A172 (cell line): ENCODE measurements around the gene ZNF26. TPM values are rescaled to one million over a fixed set of nuclear protein-coding genes. Genes with fewer than 3 reads are reported as not detected.

Experiments
- DNase-seq: peaks from one replicate; pipeline ENCODE4 v3.0.0-alpha.2; 2015; ENCODE audit warnings: low spot score
- total RNA-seq: library from RNA; depleted of rRNA; stranded (reverse); fragments of >200 nt; shearing (Covaris generic); gene quantifications from 2 replicates; pipeline ENCODE4 v1.2.3, GENCODE V29; 2014; rRNA removed

ZNF26 gene
- total RNA-seq, 1 experiment from 2014 or later, result 6.4 TPM

GRCh38 chr12:133061954-133062353, 75.8 kb downstream of the ZNF26 start:
- no peak for DNase-seq

GRCh38 chr12:133063556-133063955, 77.4 kb downstream of the ZNF26 start:
- no peak for DNase-seq

GRCh38 chr12:133073836-133074235, 87.7 kb downstream of the ZNF26 start:
- no peak for DNase-seq

Other genes with a start within 250 kb of the ZNF26 start
- 98.6 and 101 TPM in 2 replicates for gene ANKLE2, start 224.5 kb upstream of the ZNF26 start, total RNA-seq
- gene GOLGA3, start 157.5 kb upstream of the ZNF26 start, total RNA-seq, result 42.6 and 48.9 TPM in 2 replicates
- gene CHFR, start 98.8 kb upstream of the ZNF26 start, total RNA-seq, result 11.3 and 13.5 TPM in 2 replicates
- gene ZNF605, start 30.1 kb upstream of the ZNF26 start, total RNA-seq, result 2.9 and 4.0 TPM in 2 replicates
- 27.2 and 29.3 TPM in 2 replicates for gene ZNF84, start 51.1 kb downstream of the ZNF26 start, total RNA-seq
- gene ZNF140, start 94.6 kb downstream of the ZNF26 start, total RNA-seq, result 12.8 and 19.0 TPM in 2 replicates
- 0.86 and 1.1 TPM in 2 replicates for gene ZNF891, start 143.9 kb downstream of the ZNF26 start, total RNA-seq
- 4.6 and 6.3 TPM in 2 replicates for gene ZNF10, start 144.3 kb downstream of the ZNF26 start, total RNA-seq
- 12.9 and 17.5 TPM in 2 replicates for gene ZNF268, start 195.1 kb downstream of the ZNF26 start, total RNA-seq
- not detected in 2 replicates for gene ANHX, start 249.5 kb downstream of the ZNF26 start, total RNA-seq